Measurements from ENCODE around the gene PRDM16. TPM values are rescaled to one million over a fixed set of nuclear protein-coding genes. Genes with fewer than 3 reads are reported as not detected.

Gene PRDM16
- total and polyA plus RNA-seq, 2 of the 13 experiments (the other 11 are each of a cell fraction or from before 2014, with no cell fraction given), result 0.15 to 0.81 TPM

GRCh38 chr1:3460672-3461131 is 391.7 kb downstream of the PRDM16 start (continued):
- TF ChIP-seq, protein P1, sequence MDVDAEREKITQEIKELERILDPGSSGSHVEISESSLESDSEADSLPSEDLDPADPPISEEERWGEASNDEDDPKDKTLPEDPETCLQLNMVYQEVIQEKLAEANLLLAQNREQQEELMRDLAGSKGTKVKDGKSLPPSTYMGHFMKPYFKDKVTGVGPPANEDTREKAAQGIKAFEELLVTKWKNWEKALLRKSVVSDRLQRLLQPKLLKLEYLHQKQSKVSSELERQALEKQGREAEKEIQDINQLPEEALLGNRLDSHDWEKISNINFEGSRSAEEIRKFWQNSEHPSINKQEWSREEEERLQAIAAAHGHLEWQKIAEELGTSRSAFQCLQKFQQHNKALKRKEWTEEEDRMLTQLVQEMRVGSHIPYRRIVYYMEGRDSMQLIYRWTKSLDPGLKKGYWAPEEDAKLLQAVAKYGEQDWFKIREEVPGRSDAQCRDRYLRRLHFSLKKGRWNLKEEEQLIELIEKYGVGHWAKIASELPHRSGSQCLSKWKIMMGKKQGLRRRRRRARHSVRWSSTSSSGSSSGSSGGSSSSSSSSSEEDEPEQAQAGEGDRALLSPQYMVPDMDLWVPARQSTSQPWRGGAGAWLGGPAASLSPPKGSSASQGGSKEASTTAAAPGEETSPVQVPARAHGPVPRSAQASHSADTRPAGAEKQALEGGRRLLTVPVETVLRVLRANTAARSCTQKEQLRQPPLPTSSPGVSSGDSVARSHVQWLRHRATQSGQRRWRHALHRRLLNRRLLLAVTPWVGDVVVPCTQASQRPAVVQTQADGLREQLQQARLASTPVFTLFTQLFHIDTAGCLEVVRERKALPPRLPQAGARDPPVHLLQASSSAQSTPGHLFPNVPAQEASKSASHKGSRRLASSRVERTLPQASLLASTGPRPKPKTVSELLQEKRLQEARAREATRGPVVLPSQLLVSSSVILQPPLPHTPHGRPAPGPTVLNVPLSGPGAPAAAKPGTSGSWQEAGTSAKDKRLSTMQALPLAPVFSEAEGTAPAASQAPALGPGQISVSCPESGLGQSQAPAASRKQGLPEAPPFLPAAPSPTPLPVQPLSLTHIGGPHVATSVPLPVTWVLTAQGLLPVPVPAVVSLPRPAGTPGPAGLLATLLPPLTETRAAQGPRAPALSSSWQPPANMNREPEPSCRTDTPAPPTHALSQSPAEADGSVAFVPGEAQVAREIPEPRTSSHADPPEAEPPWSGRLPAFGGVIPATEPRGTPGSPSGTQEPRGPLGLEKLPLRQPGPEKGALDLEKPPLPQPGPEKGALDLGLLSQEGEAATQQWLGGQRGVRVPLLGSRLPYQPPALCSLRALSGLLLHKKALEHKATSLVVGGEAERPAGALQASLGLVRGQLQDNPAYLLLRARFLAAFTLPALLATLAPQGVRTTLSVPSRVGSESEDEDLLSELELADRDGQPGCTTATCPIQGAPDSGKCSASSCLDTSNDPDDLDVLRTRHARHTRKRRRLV (CRISPR knock-in tag; IDR thresholded peaks at IDR 0.05), result no peak
- TF ChIP-seq ESRRA (CRISPR knock-in tag; IDR thresholded peaks at IDR 0.05; ENCODE audit: low read depth) (no peak), ZBTB4 (CRISPR knock-in tag; IDR thresholded peaks at IDR 0.05; ENCODE audit: borderline replicate concordance) (no peak), NR1H2 (CRISPR knock-in tag; IDR thresholded peaks at IDR 0.05; ENCODE audit: borderline replicate concordance, low read depth) (no peak), ZNF703 (CRISPR knock-in tag; IDR thresholded peaks at IDR 0.05; ENCODE audit: borderline replicate concordance) (no peak), ZNF609 (CRISPR knock-in tag; IDR thresholded peaks at IDR 0.05; ENCODE audit: borderline replicate concordance) (no peak), PPARG (CRISPR knock-in tag; conservative IDR thresholded peaks at IDR 0.05) (0 out of 2 replicates have a peak, but pooled peaks have one; percentile 12), ZNF724P (CRISPR knock-in tag; IDR thresholded peaks at IDR 0.05; ENCODE audit: borderline replicate concordance) (no peak)
- TF ChIP-seq, protein P2, sequence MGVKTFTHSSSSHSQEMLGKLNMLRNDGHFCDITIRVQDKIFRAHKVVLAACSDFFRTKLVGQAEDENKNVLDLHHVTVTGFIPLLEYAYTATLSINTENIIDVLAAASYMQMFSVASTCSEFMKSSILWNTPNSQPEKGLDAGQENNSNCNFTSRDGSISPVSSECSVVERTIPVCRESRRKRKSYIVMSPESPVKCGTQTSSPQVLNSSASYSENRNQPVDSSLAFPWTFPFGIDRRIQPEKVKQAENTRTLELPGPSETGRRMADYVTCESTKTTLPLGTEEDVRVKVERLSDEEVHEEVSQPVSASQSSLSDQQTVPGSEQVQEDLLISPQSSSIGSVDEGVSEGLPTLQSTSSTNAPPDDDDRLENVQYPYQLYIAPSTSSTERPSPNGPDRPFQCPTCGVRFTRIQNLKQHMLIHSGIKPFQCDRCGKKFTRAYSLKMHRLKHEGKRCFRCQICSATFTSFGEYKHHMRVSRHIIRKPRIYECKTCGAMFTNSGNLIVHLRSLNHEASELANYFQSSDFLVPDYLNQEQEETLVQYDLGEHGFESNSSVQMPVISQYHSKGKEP (CRISPR knock-in tag; IDR thresholded peaks at IDR 0.05), result no peak
- TF ChIP-seq, protein P3, sequence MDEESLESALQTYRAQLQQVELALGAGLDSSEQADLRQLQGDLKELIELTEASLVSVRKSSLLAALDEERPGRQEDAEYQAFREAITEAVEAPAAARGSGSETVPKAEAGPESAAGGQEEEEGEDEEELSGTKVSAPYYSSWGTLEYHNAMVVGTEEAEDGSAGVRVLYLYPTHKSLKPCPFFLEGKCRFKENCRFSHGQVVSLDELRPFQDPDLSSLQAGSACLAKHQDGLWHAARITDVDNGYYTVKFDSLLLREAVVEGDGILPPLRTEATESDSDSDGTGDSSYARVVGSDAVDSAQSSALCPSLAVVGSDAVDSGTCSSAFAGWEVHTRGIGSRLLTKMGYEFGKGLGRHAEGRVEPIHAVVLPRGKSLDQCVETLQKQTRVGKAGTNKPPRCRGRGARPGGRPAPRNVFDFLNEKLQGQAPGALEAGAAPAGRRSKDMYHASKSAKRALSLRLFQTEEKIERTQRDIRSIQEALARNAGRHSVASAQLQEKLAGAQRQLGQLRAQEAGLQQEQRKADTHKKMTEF (CRISPR knock-in tag; IDR thresholded peaks at IDR 0.05), result peak; percentile 15; the same call in 1 of the 2 replicates
- TF ChIP-seq, protein P4, sequence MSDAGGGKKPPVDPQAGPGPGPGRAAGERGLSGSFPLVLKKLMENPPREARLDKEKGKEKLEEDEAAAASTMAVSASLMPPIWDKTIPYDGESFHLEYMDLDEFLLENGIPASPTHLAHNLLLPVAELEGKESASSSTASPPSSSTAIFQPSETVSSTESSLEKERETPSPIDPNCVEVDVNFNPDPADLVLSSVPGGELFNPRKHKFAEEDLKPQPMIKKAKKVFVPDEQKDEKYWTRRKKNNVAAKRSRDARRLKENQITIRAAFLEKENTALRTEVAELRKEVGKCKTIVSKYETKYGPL (CRISPR knock-in tag; IDR thresholded peaks at IDR 0.05), result no peak
